ENCODE results near the gene CRTC1.

CRTC1 gene

DNA sequence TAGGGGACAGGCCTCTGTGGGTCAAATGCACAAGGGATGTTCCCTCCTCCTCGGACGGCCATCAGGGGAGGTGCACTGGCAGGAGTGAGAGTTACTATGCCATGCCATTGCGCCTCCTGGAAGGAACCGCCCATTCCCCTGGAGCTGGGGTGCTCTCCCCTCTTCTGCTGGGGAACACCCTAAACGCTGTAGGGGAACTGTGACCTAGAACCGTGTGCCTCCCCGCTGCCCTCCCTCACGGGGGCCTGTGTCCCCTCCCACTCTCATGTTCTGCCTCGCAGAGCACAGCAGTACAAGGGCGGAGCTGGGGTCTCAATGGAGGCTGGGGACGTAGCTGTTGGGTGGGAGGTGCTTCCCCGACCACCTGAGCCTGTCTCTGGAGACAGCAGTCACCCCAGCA, 17.2 kb upstream of the CRTC1 start:
- H3K4me3 ChIP-seq (ENCODE audit: low read length) = no peak overlapping the region
- TF ChIP-seq CTCF (IDR thresholded peaks at IDR 0.05; ENCODE audit: insufficient read depth, low read depth, low read length, missing control alignments) = no peak
- DNase-seq (ENCODE audit: low read depth) = no peak

DNA sequence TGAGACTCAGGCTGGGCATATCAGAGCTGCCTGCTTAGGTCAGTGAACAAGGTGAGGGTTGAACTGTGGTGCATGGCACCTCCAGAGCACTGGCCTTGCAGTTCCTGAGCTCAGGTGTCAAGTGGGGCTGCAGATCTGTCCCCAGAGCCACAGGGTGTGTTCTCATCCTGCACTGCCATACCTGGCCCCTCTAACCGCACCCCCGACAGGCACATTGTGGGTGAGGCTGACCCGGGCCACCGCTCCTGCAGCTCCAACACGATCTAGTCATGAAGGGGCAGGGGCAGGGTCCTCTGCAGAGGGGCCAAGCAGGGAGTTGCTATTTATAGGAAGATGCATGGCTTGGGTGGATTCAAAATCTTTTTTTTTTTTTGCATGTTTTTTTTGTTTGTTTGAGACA, 16.7 kb upstream of the CRTC1 start:
- H3K4me3 ChIP-seq (ENCODE audit: low read length) = no peak overlapping the region
- no peak for DNase-seq (ENCODE audit: low read depth)
- TF ChIP-seq CTCF (IDR thresholded peaks at IDR 0.05; ENCODE audit: insufficient read depth, low read depth, low read length, missing control alignments) = no peak

DNA sequence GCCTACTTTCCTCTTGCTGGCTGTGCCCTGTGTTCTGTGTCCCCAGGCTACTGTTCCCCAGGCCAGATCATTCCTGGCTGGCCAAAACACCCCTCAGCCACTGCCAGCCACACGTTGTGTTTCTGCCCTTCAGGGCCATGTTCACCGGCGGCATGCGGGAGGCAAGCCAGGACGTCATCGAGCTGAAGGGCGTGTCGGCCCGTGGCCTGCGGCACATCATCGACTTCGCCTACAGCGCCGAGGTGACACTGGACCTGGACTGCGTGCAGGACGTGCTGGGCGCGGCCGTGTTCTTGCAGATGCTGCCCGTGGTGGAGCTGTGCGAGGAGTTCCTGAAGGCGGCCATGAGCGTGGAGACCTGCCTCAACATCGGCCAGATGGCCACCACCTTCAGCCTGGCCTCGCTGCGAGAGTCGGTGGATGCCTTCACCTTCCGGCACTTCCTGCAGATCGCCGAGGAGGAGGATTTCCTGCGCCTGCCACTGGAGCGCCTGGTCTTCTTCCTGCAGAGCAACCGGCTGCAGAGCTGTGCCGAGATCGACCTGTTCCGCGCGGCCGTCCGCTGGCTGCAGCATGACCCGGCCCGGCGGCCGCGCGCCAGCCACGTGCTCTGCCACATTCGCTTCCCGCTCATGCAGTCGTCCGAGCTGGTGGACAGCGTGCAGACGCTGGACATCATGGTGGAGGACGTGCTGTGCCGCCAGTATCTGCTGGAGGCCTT, 15.8 kb upstream of the CRTC1 start:
- no peak for DNase-seq (ENCODE audit: low read depth)
- TF ChIP-seq CTCF (IDR thresholded peaks at IDR 0.05; ENCODE audit: insufficient read depth, low read depth, low read length, missing control alignments) = no peak
- H3K4me3 ChIP-seq (ENCODE audit: low read length) = no peak overlapping the region

DNA sequence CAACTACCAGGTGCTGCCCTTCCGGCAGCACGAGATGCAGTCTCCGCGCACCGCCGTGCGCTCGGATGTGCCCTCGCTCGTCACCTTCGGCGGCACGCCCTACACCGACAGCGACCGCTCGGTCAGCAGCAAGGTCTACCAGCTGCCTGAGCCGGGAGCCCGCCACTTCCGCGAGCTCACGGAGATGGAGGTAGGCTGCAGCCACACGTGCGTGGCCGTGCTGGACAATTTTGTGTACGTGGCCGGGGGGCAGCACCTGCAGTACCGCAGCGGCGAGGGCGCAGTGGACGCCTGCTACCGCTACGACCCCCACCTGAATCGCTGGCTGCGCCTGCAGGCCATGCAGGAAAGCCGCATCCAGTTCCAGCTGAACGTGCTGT, 15.2 kb upstream of the CRTC1 start:
- TF ChIP-seq CTCF (IDR thresholded peaks at IDR 0.05; ENCODE audit: insufficient read depth, low read depth, low read length, missing control alignments) = no peak
- no peak for DNase-seq (ENCODE audit: low read depth)
- no peak overlapping the region for H3K4me3 ChIP-seq (ENCODE audit: low read length)

- DNase-seq (ENCODE audit: low read depth) = no peak
- no peak for TF ChIP-seq CTCF (IDR thresholded peaks at IDR 0.05; ENCODE audit: insufficient read depth, low read depth, low read length, missing control alignments)
- no peak overlapping the region for H3K4me3 ChIP-seq (ENCODE audit: low read length)
These were observed 14.5 kb upstream of the CRTC1 start for GRCh38 chr19:18668744-18669523.

GRCh38 chr19:18669524-18669817, 14.0 kb upstream of the CRTC1 start:
- DNase-seq (ENCODE audit: low read depth) = no peak
- TF ChIP-seq CTCF (IDR thresholded peaks at IDR 0.05; ENCODE audit: insufficient read depth, low read depth, low read length, missing control alignments) = no peak

GRCh38 chr19:18669883-18670282, 13.6 kb upstream of the CRTC1 start:
- no peak overlapping the region for H3K4me3 ChIP-seq (ENCODE audit: low read length)
- no peak for TF ChIP-seq CTCF (IDR thresholded peaks at IDR 0.05; ENCODE audit: insufficient read depth, low read depth, low read length, missing control alignments)
- no peak for DNase-seq (ENCODE audit: low read depth)

More at GRCh38 chr19:18669524-18669817, 14.0 kb upstream of the CRTC1 start:
- no peak overlapping the region for H3K4me3 ChIP-seq (ENCODE audit: low read length)

Data from epithelial cell of esophagus (primary cell).